ENCODE measurements around the gene PFDN1. TPM values are rescaled to one million over a fixed set of nuclear protein-coding genes. Genes with fewer than 3 reads are reported as not detected.

PFDN1 gene
- polyA plus RNA-seq, 1 experiment: 114 TPM

DNA sequence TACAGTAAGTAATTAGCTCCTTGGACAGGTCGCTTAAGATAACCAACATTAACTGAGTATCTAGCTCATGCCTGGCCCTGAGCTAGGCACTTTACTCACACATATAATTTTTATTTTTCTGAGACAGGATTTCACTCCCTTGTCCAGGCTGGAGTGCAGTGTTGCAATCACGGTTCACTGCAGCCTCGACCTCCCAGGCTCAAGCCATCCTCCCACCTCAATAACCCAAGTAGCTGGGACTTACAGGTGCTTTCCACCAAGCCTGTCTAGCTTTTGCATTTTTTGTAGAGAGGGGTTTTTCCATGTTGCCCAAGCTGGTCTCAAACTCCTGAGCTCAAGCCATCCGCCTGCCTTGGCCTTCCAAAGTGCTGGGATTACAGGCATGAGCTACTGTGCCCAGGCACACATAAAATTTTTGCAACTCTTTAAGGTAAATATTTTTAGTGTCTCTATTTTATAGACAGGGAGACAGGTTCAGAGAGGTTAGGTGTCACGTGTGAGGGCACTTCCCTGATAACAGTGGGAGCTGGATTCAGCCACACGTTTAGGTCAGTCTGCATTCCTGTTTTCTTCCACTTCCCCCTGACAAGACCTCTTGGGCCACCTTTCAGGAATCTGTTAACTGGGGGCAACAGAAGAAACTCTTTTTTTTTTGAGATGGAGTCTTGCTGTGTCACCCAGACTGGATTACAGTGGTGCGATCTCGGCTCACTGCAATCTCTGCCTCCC lies 25.3 kb upstream of the PFDN1 start:
- Histone ChIP-seq H3K4me3 (ENCODE audit: low read depth, low read length) (no peak overlapping the region), H3K36me3 (ENCODE audit: control insufficient read depth, insufficient read depth, low read length) (peaks cover 2% of the 10 kb centered on the region; the same call in 1 of the 2 replicates), H3K27me3 (ENCODE audit: control insufficient read depth, insufficient read depth, low read length) (no peaks in the 10 kb centered on the region)
- POLR2A ChIA-PET: no interaction called here
- TF ChIP-seq, protein P1, sequence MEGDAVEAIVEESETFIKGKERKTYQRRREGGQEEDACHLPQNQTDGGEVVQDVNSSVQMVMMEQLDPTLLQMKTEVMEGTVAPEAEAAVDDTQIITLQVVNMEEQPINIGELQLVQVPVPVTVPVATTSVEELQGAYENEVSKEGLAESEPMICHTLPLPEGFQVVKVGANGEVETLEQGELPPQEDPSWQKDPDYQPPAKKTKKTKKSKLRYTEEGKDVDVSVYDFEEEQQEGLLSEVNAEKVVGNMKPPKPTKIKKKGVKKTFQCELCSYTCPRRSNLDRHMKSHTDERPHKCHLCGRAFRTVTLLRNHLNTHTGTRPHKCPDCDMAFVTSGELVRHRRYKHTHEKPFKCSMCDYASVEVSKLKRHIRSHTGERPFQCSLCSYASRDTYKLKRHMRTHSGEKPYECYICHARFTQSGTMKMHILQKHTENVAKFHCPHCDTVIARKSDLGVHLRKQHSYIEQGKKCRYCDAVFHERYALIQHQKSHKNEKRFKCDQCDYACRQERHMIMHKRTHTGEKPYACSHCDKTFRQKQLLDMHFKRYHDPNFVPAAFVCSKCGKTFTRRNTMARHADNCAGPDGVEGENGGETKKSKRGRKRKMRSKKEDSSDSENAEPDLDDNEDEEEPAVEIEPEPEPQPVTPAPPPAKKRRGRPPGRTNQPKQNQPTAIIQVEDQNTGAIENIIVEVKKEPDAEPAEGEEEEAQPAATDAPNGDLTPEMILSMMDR (IDR thresholded peaks at IDR 0.05; ENCODE audit: insufficient read depth, low read depth, low read length): no peak
- DNase-seq (ENCODE audit: low read depth): no peak
- CTCF ChIA-PET: interaction anchor here (2.4 to 4.2 kb wide), 2 partner anchors 18 to 83 kb away, joined by 9 to 22 read pairs; partner anchors contain the start of gene HBEGF

DNA sequence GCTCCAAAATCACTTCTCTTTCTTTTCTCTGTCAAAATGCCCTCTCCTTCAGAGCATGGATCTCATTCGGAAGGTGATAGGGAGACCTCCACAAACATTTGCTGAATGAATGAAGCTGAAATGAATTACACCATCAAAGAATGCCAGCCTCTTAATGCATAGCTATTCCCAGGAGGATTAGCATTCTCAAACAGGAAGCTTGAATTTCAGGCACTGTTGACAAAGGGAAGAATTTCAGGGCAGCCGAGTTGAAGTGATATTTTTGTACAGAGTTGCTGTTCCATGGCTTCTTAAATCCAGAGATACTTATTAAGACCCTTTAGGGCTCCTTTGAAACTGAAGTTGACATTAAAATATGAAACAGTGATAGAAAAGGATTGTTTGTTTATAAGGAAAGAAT lies 24.7 kb upstream of the PFDN1 start:
- DNase-seq (ENCODE audit: low read depth): no peak
- ChIA-PET POLR2A (no interaction called here), CTCF (interaction anchor here (2.4 to 4.2 kb wide), 2 partner anchors 18 to 83 kb away, joined by 9 to 22 read pairs; partner anchors contain the start of gene HBEGF)
- TF ChIP-seq, protein P1 (IDR thresholded peaks at IDR 0.05; ENCODE audit: insufficient read depth, low read depth, low read length): no peak
- H3K27me3 ChIP-seq (ENCODE audit: control insufficient read depth, insufficient read depth, low read length): no peaks in the 10 kb centered on the region
- no peak overlapping the region for H3K4me3 ChIP-seq (ENCODE audit: low read depth, low read length)
- peaks cover 2% of the 10 kb centered on the region; the same call in 1 of the 2 replicates for H3K36me3 ChIP-seq (ENCODE audit: control insufficient read depth, insufficient read depth, low read length)

DNA sequence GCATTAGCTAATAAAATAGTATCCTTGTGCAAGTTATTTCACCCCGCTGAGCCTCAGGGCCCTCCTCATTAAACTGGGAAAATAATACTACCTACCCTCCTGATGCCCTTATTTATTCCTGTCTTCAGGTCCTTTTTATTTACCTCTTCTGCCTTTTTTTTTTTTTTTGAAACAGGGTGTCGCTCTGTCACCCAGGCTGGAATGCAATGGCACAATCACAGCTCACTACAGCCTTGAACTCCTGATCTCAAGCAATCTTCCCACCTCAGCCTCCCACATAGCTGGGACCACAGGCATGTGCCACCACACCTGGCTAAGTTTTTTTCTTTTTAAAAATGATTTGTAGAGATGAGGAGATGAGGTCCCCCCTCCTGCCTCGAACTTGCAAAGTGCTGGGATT lies 22.6 kb upstream of the PFDN1 start:
- no peak for DNase-seq (ENCODE audit: low read depth)
- TF ChIP-seq, protein P1 (IDR thresholded peaks at IDR 0.05; ENCODE audit: insufficient read depth, low read depth, low read length): no peak
- ChIA-PET CTCF (interaction anchor here (1.2 to 1.3 kb wide), 2 partner anchors 11 to 82 kb away, joined by 4 to 5 read pairs; no protein-coding TSS in a partner anchor), POLR2A (no interaction called here)
- no peaks in the 10 kb centered on the region for H3K36me3 ChIP-seq (ENCODE audit: control insufficient read depth, insufficient read depth, low read length)
- no peaks in the 10 kb centered on the region for H3K27me3 ChIP-seq (ENCODE audit: control insufficient read depth, insufficient read depth, low read length)
- H3K4me3 ChIP-seq (ENCODE audit: low read depth, low read length): no peak overlapping the region

GRCh38 chr5:140324617-140325241 lies 21.8 kb upstream of the PFDN1 start:
- no peak for DNase-seq (ENCODE audit: low read depth)
- TF ChIP-seq, protein P1 (IDR thresholded peaks at IDR 0.05; ENCODE audit: insufficient read depth, low read depth, low read length): no peak
- H3K36me3 ChIP-seq (ENCODE audit: control insufficient read depth, insufficient read depth, low read length): no peaks in the 10 kb centered on the region
- ChIA-PET POLR2A (no interaction called here), CTCF (interaction anchor here (1.3 to 3.7 kb wide), 3 partner anchors 12 to 81 kb away, joined by 4 to 17 read pairs (median 7); no protein-coding TSS in a partner anchor)
- H3K27me3 ChIP-seq (ENCODE audit: control insufficient read depth, insufficient read depth, low read length): no peaks in the 10 kb centered on the region
- H3K4me3 ChIP-seq (ENCODE audit: low read depth, low read length): no peak overlapping the region

GRCh38 chr5:140324041-140324600 lies 21.2 kb upstream of the PFDN1 start:
- no peak overlapping the region for H3K4me3 ChIP-seq (ENCODE audit: low read depth, low read length)
- ChIA-PET CTCF (interaction anchor here (1.3 to 3.7 kb wide), 3 partner anchors 13 to 80 kb away, joined by 4 to 17 read pairs (median 7); no protein-coding TSS in a partner anchor), POLR2A (no interaction called here)
- no peaks in the 10 kb centered on the region for H3K27me3 ChIP-seq (ENCODE audit: control insufficient read depth, insufficient read depth, low read length)
- no peak for DNase-seq (ENCODE audit: low read depth)
- TF ChIP-seq, protein P1 (IDR thresholded peaks at IDR 0.05; ENCODE audit: insufficient read depth, low read depth, low read length): no peak
- H3K36me3 ChIP-seq (ENCODE audit: control insufficient read depth, insufficient read depth, low read length): no peaks in the 10 kb centered on the region
